ENCODE data around the gene TNFAIP8.

Gene TNFAIP8

DNA sequence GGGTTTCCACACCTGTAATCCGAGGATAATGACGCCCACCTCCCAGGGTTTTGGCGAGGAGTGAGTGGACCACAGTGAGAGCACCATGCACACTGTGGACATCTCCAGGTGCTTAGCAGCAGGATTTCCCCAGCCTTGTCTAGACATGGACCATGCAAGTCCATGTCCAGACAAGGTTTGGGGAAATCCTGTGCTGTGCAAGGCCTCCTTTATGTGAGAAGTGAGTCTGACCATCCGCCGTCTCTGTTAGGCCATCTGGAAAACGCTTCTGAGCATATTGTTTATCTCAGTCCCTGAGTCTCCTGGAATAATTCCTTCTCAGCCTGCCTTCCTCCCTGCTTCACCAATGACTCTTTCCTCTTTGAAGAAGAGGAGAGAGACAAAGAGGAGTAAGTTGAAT is 26.2 kb upstream of the TNFAIP8 start:
- DNase-seq = no peak

DNA sequence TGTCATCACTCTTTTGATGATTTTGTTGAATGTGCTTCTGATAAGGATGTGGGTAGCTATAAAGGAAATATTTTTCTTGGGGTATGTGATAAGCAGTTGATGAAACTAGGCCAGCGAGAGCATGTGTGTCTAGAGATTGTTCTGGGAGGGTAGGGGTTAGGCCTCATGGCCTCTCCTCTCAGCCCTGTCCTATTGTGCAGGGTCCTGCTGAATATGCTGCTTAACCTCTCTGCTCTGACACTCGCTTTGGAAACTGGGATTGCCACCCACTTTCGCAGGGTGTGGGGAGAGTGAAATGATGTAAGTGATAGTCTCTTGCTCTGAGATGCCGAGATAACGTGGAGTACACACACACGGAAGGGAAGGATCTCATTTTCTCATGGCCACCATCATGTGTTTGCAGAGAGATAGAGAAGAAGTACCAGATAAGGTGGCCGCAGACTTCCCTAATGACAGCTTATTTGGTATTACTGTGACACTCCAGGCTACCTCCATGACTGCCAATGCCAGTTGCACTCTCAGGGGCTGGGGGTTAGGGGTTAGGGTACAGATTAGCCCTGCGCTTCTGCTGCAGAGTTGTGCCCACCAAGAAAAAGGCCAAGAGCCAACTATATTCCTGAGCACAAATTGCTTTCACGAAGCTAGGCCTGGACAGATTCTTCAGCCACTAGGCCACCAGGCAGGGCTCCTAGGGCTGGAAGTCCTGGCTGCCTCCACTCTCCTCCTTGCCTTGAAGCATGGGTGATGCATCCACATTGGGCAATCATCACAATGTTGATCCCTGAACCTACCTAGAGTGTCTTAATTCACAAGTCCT is 25.2 kb upstream of the TNFAIP8 start:
- DNase-seq = peak in 3 of 4 experiments; percentile 9 to 18 (median 10)

GRCh38 chr5:119331566-119332095 is 24.2 kb upstream of the TNFAIP8 start:
- no peak for DNase-seq

- DNase-seq = no peak
Measured at GRCh38 chr5:119332208-119332607, 23.6 kb upstream of the TNFAIP8 start.

DNA sequence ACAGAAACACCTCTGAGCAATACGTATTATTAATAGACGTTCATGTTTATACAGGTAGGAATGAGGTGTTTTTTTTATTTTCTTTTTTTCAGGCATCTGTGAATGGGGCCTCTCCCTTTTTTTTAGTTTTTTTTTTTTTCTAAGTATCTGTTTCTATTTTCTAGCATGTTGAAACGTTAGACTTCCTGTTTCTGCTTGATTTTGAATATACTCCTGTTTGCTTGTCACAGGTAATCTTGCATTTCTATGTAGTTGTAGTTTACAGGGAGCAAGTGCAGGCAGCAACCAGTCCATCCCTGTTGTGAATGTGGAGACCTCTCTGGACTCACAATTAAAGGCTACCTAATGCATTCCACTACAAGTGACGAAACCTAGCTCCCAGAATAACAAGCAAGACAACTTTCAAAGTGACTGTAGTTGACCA is 22.8 kb upstream of the TNFAIP8 start:
- DNase-seq = no peak

DNA sequence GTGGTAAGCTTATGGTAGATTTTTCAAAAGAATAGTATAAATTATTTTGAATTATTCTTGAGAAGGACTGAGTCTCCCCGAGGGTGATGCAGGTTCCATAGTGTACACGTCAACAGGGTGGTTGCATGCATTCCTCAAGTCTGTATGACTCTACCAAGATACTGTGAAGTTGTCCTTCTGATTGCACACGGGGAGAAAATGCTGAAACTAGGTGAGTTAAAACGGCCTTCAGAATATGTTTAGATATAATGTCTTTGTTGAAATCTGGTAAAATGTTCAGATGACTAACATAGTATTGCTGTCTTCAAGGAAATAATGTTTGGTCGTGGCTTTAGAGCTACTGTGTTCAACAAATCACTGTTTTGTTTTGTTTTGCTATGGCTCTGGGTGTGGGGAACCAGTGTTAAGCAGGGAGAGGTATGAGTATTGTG is 22.4 kb upstream of the TNFAIP8 start:
- DNase-seq = no peak

DNA sequence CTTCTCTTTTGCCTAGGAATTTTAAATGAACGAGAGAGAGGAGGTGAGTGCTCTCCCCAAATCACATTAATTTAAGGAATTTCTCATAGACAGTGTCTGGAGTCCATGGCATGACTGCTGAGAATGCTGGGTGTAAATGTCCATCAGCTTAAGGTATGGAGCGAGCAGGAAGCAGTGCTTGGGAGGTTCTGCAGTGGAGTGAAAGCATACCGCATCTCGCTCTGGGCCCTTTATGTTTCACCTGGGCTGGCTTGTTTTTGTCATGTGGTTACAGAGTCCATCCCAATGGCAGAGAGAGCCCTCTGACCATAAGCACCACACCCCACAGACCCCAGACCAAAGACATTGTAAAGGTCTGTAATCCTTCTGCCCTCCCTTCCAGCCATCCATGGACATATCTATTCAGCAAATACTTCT is 20.6 kb upstream of the TNFAIP8 start:
- DNase-seq = no peak

GRCh38 chr5:119336262-119336661 is 19.6 kb upstream of the TNFAIP8 start:
- DNase-seq = no peak

DNA sequence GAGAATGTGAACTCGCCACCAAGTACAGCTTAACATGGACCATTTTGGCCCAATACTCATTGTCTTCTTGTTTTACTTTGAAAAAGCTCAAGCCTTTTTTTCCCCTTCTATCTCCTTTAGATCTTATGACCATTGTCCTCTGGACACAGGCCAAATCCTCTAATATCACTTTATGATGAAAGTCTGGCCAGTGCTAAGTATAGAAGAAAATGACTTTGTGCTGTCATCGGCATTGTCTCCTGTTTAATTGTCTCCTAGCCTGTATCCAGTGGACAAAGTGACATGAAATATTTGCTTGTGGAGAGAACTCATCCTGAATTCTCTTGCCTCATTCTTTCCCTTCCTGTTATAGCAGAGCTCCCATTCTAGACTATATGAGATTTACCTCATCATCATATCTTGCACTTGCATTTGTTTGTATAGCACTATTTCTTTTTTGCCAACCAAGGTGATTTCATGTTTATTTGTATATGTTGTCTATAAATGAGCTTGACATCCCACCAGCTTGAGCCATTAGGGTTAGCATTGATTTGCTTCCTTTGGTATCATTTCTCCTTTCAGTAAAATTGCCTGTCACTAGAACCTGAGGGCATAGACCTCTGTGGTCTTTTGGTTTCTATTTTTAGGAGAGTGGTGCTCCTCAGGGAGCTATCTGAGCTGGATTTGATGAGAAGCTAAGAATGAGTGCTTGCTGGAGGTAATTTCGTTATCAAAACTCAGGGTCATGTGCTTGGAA is 18.8 kb upstream of the TNFAIP8 start:
- no peak for DNase-seq

DNA sequence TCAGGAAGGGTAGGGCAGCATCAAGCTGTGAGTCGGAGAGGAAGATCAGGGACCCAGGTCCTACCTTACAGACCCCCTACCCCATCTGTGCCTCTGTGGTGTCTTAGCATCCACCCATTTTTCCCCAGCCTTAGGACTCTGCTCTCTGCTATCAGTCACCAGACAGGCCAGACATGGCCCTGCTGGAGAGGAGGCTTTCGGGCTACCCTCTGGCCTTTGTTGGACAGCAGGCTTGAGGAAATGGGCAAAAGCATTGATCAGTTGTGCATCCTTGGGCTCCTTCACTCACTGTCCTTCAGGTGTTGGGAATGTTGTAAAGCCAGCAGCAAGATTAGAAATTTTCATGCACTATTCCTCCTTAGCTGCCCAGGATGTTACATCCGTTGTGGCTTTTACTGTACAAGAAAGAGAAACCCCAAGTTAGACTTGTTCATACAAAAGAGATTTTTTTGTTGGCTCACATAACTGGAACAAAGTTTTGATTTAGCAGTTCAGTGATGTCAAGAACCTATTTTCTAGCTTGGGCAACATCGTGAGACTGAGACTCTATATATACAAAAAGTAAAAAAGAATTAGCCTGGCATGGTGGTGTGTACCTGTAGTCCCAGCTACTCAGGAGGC is 17.4 kb upstream of the TNFAIP8 start:
- no peak for DNase-seq

DNA sequence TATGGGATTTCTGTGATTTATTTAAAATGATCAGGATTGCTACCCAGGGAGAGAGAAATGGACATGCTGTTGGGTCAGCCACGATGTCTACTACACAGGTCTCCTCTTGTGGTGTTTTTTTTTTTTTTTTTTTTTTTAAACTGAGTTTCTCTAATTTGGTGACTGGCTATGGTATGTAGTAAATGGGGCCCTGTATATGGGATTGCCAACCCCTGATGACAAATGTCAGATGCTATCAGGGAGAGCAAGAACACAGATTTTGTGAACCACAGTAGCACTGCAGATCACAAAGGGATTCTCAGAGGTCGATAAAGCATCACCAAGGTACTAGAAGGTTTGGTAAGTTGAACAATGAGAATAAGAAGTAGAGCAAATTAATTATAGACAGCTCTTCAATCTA is 16.5 kb upstream of the TNFAIP8 start:
- no peak for DNase-seq

DNA sequence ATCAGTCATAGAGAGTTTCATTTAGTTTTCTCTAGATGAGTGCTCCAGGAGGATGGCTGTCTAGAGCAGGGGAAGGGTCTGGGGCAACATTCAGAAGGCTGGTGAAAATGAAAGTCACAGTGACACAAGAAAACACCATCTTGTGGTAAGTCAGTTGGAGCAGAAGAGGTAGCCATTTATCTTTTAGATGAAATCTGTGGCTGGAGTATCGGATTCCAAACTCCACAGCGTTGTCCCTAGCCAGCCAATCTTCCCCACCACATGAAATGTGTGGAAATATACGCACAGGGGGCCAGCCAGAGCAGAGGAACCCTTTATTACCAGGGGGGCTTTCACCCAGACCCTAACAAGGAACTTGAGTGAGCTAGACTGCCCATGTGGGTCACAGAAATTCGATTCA is 15.9 kb upstream of the TNFAIP8 start:
- DNase-seq = no peak

- DNase-seq = peak in 2 of 4 experiments; percentile 18 to 31
Measured at GRCh38 chr5:119340597-119341218, 15.1 kb upstream of the TNFAIP8 start.

DNA sequence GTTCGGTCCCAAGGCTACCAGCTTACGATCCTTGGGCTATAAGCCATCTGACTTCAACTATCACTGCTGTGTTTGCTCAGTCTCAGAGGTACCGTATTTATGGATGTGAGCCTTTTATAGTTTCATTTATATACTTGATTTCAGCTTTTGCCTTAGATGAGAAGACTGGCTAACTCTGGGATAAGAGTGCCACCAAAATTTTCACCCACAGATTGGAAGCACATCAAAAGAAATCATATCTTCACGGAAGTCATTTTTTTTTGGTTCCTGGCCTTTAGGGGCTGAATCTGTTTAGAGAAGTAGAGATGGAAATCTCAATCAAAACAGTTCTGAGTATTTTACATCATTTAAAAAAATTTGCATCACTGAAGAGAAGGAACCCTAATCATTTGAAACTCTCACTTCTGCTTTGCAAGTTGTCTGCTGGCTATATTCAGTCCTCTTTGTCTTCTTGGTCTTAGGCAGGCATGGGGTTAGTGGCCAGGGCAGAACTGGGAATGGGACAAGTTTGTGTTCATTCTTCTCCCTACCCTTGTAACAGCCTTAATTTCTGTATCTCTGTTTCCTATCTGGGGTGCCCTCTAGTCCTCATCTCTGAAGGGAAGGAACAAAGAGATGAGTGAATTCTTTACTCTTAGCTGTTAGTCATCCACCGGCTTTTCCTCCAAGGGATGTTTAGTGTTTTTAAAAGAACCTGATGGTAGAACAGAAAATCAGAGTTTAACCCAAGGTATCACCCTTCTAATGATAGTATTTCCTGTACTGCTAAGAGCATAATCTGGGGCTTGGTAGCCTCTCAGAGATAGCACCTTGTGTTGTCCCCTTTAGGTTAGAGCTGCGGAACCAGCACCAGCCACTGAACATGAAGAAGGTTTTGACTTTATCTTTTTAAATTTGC is 14.1 kb upstream of the TNFAIP8 start:
- DNase-seq = no peak

DNA sequence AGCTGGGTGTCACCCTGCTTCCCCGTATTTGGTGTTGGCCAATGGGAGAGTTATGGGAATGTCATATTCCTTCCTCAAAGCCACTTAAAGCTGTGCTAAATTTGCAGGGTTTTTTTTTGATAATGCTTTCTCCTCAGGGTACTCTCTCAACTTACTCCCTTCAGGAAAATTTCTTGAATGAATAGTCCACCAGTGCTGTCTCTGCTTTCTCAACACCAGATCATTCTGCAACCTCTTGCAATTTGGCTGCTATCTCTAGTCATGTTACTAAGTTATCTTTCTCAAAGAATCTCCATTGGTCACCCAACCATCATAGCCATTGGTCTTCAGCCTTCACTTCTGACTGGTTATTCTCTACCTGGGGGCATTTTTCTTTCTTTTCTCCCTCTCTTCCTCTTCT is 13.4 kb upstream of the TNFAIP8 start:
- DNase-seq = no peak

DNA sequence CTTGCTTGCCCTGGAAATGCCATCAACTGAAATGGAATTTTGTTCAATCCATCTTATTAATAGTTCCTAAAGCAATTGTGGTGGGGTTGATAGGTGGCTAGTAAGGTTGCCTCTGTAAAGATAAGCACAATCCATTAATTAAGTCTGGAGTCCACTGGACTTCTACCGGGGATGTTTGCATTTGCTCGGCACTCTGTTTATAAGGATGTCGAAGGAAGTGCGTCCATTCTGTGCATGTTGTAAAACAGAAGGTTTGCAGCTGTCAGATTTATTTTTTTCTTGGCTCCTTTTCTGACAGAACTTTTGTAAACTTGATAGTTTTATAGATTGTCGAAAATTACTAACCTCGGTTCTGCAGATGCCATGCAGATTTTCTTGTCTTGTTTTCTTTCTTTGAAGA is 12.8 kb upstream of the TNFAIP8 start:
- DNase-seq = no peak

DNA sequence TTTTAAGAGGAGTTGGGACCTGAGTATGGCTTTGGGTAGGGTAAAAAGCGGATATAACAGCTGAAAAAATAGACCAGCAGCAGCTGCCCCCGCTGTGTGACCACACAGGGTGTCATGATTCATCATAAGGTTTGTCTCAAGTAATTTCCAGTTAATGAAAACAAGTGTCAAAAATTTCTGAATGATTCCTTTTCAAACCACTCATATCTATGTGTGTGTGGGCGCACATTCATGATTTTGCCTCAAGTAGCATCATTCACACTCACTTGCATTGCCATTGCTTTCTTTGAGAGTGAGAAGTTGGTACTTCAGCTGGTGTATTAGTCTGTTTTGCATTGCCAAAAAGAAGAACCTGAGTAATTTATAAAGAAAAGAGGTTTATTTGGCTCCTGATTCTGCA is 12.1 kb upstream of the TNFAIP8 start:
- no peak for DNase-seq

DNA sequence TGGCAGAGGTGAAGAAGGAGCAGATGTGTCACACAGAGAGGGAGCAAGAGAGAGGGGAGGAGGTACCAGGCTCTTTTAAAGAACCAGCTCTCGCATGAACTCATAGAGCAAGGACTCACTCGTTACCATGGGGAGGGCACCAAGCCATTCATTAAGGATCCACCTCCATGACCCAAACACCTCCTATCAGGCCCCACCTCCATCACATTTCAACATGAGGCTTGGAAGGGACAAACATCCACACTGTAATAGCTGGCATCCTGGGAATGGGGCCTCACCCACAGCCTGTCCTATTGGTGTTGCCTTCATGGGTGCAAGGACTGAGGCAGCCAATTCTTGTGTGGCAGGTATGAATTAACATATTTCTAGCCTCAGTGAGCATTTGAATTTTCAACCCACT is 11.6 kb upstream of the TNFAIP8 start:
- DNase-seq = no peak

DNA sequence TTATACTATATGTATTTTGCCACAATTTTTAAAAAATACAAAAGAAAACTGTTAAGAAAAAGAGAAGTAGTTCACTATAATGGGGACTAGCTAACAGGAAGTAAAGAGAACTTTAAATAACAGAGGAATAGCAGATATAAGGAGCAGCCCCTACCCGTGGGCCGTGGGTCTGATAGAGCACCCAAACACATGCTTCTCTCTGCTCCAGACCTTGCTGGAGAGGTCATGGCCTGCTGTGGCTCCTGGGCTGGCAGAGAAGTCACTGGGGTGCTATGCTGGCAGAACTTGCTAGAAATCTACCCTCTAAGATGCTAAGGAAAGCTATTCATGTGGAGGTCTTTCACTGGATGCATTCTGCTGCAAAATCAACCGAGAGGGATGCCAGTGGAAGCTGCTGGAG is 10.0 kb upstream of the TNFAIP8 start:
- no peak for DNase-seq

GRCh38 chr5:119346394-119346793 is 9.4 kb upstream of the TNFAIP8 start:
- DNase-seq = no peak

- no peak for DNase-seq
Measured at GRCh38 chr5:119347574-119347973, 8.2 kb upstream of the TNFAIP8 start.

- no peak for DNase-seq
Measured at GRCh38 chr5:119347991-119348390, 7.8 kb upstream of the TNFAIP8 start.

Data from activated naive CD4-positive, alpha-beta T cell (primary cell).